A549 (cell line): ENCODE data around the gene TIMMDC1. TPM values are rescaled to one million over a fixed set of nuclear protein-coding genes. Genes with fewer than 3 reads are reported as not detected.

Experiments
- ATAC-seq, 2 experiments: fragments of 200-7000 bp in 1 of 2; fragments of >200 bp in 1 of 2; cut with Nextera tagmentation in 1 of 2; cut with Tn5 transposase in 1 of 2; 3 replicates each; pipeline versions ENCODE4 v1.8.0 to v1.9.1; 2018 to 2020; ENCODE audit warnings: mild to moderate bottlenecking in 1 of 2, moderate library complexity in 1 of 2
- CTCF ChIA-PET: fragments of 300-600 bp; sonication (Branson Sonifier 250); formaldehyde crosslinking; extraction: SDS; loops from one replicate; lab custom pipeline; 2021; ENCODE audit warnings: antibody characterized with exemption, inconsistent platforms; lab: Yijun Ruan, JAX
- POLR2A ChIA-PET: fragments of 350-600 bp; formaldehyde crosslinking; extraction: SDS; loops from one replicate; lab custom pipeline; 2021; ENCODE audit warnings: antibody characterized with exemption, inconsistent platforms; lab: Yijun Ruan, JAX
- DNase-seq, 2 experiments: peaks; one replicate each; pipeline versions ENCODE4 v3.0.0 to v3.0.0-alpha.2; 2011 to 2016; ENCODE audit warnings: low read depth in 1 of 2, low spot score in 1 of 2
- FAIRE-seq: peaks from 2 replicates; lab custom pipeline; 2011; peaks lifted over from hg19 to GRCh38; lab: Jason Lieb, UNC
- H3K27ac ChIP-seq, 2 experiments: fragments of >200 bp; sonication (Bioruptor Twin); formaldehyde crosslinking; 3 replicates each; pipeline ENCODE4 v1.5.1; 2016 to 2017
- H3K4me1 ChIP-seq: fragments of >200 bp; sonication (Bioruptor Twin); formaldehyde crosslinking; 3 replicates; pipeline ENCODE4 v1.6.1; 2016
- H3K4me2 ChIP-seq: fragments of >200 bp; sonication (Bioruptor Twin); formaldehyde crosslinking; 3 replicates; pipeline ENCODE4 v1.6.1; 2016
- H3K4me3 ChIP-seq: fragments of >200 bp; sonication (Bioruptor Twin); formaldehyde crosslinking; 3 replicates; pipeline ENCODE4 v1.5.1; 2016
- H3K9me3 ChIP-seq: fragments of >200 bp; sonication (Bioruptor Twin); formaldehyde crosslinking; 3 replicates; pipeline ENCODE4 v1.6.1; 2016
- ATOH8 ChIP-seq: fragments of 250-450 bp; sonication (Bioruptor Pico); IDR thresholded peaks from 2 replicates; pipeline ENCODE4 v1.5.0; 2020; ENCODE audit warnings: low read depth, mild to moderate bottlenecking, moderate library complexity
- BHLHE40 ChIP-seq: IDR thresholded peaks from 2 replicates; pipeline ENCODE4 v1.6.1; 2012; ENCODE audit warnings: low read depth, low read length, inconsistent platforms
- CBX2 ChIP-seq: fragments of 200-600 bp; sonication (generic); IDR thresholded peaks from 2 replicates; pipeline ENCODE4 v1.6.1; 2016; ENCODE audit warnings: low read depth, mild to moderate bottlenecking, borderline replicate concordance
- CBX8 ChIP-seq: fragments of 200-600 bp; sonication (generic); IDR thresholded peaks from 2 replicates; pipeline ENCODE4 v1.6.1; 2016
- CHD4 ChIP-seq: fragments of 200-600 bp; sonication (generic); IDR thresholded peaks from 2 replicates; pipeline ENCODE4 v1.6.1; 2016; ENCODE audit warnings: antibody characterized with exemption, mild to moderate bottlenecking, borderline replicate concordance
- CTCF ChIP-seq: fragments of >200 bp; sonication (Bioruptor Twin); formaldehyde crosslinking; IDR thresholded peaks from 3 replicates; pipeline ENCODE4 v1.5.1; 2016
- EHMT2 ChIP-seq: fragments of 200-600 bp; sonication (generic); IDR thresholded peaks from 2 replicates; pipeline ENCODE4 v1.6.1; 2016; ENCODE audit warnings: antibody characterized with exemption, low read depth, mild to moderate bottlenecking, moderate library complexity
- FOSB ChIP-seq: fragments of 250-450 bp; sonication (Bioruptor Pico); IDR thresholded peaks from 2 replicates; pipeline ENCODE4 v1.5.0; 2020; ENCODE audit warnings: mild to moderate bottlenecking, moderate library complexity
- FOXS1 ChIP-seq: fragments of 250-450 bp; sonication (Bioruptor Pico); IDR thresholded peaks from 2 replicates; pipeline ENCODE4 v1.5.0; 2020; ENCODE audit warnings: mild to moderate bottlenecking, moderate library complexity
- GATA3 ChIP-seq: IDR thresholded peaks from 2 replicates; pipeline ENCODE4 v1.6.1; 2012; ENCODE audit warnings: borderline replicate concordance
- HDAC2 ChIP-seq: fragments of 200-600 bp; sonication (generic); IDR thresholded peaks from 2 replicates; pipeline ENCODE4 v1.6.1; 2016
- HMGXB4 ChIP-seq: fragments of 250-450 bp; sonication (Bioruptor Pico); IDR thresholded peaks from 2 replicates; pipeline ENCODE4 v1.5.0; 2021; ENCODE audit warnings: mild to moderate bottlenecking, moderate library complexity, borderline replicate concordance
- HOXB13 ChIP-seq: fragments of 250-450 bp; sonication (Bioruptor Pico); IDR thresholded peaks from 2 replicates; pipeline ENCODE4 v1.5.0; 2020; ENCODE audit warnings: low read depth, mild to moderate bottlenecking, moderate library complexity
- HOXB5 ChIP-seq: fragments of 250-450 bp; sonication (Bioruptor Pico); IDR thresholded peaks from 2 replicates; pipeline ENCODE4 v1.5.0; 2020; ENCODE audit warnings: mild to moderate bottlenecking, moderate library complexity
- JUN ChIP-seq, 2 experiments: fragments of >200 bp; sonication (Bioruptor Twin); formaldehyde crosslinking; IDR thresholded peaks; 2 replicates in 1 of 2; 3 replicates in 1 of 2; pipeline ENCODE4 v1.6.1; 2016 to 2017
- JUNB ChIP-seq: fragments of >200 bp; sonication (Bioruptor Twin); formaldehyde crosslinking; IDR thresholded peaks from 2 replicates; pipeline ENCODE4 v1.6.1; 2016
- MAZ ChIP-seq: fragments of 150-350 bp; IDR thresholded peaks from 2 replicates; pipeline ENCODE4 v1.6.1; 2014; ENCODE audit warnings: antibody characterized with exemption, low read depth, low read length, borderline replicate concordance
- NPAS2 ChIP-seq: fragments of 250-450 bp; sonication (Bioruptor Pico); IDR thresholded peaks from 2 replicates; pipeline ENCODE4 v1.8.0; 2022; ENCODE audit warnings: mild to moderate bottlenecking, moderate library complexity, borderline replicate concordance
- NR3C1 ChIP-seq: fragments of >200 bp; sonication (Bioruptor Twin); formaldehyde crosslinking; IDR thresholded peaks from 3 replicates; pipeline ENCODE4 v1.6.1; 2017
- PHF8 ChIP-seq: fragments of 200-600 bp; sonication (generic); IDR thresholded peaks from 2 replicates; pipeline ENCODE4 v1.6.1; 2016; ENCODE audit warnings: low read depth, mild to moderate bottlenecking, antibody characterized with exemption, moderate library complexity, borderline replicate concordance
- POLR2A ChIP-seq: IDR thresholded peaks from 2 replicates; pipeline ENCODE4 v1.6.1; 2012; ENCODE audit warnings: mild to moderate bottlenecking, low read length
- RAD21 ChIP-seq, 2 experiments: fragments of >200 bp in 1 of 2; sonication (Bioruptor Twin) in 1 of 2; formaldehyde crosslinking in 1 of 2; IDR thresholded peaks in 1 of 2; conservative IDR thresholded peaks in 1 of 2; 2 replicates in 1 of 2; 3 replicates in 1 of 2; pipeline ENCODE4 v1.6.1; 2012 to 2018; ENCODE audit warnings: inconsistent platforms in 1 of 2
- RCOR1 ChIP-seq: fragments of 150-350 bp; IDR thresholded peaks from 2 replicates; pipeline ENCODE4 v1.6.1; 2014; ENCODE audit warnings: antibody characterized with exemption, low read length, low read depth
- SREBF2 ChIP-seq: fragments of 450-650 bp; IDR thresholded peaks from 2 replicates; pipeline ENCODE4 v1.6.1; 2014; ENCODE audit warnings: mild to moderate bottlenecking, moderate library complexity
- TP53 ChIP-seq: fragments of 250-450 bp; sonication (Bioruptor Pico); IDR thresholded peaks from 2 replicates; pipeline ENCODE4 v1.5.0; 2021; ENCODE audit warnings: mild to moderate bottlenecking, moderate library complexity
- ZC3H11A ChIP-seq: fragments of 450-650 bp; IDR thresholded peaks from 2 replicates; pipeline ENCODE4 v1.6.1; 2014; ENCODE audit warnings: antibody characterized with exemption, mild to moderate bottlenecking
- ZFP36 ChIP-seq: fragments of 450-650 bp; IDR thresholded peaks from 2 replicates; pipeline ENCODE4 v1.6.1; 2014; ENCODE audit warnings: borderline replicate concordance; ENCODE audit not compliant: partially characterized antibody
- ZNF302 ChIP-seq: fragments of 250-450 bp; sonication (Bioruptor Pico); IDR thresholded peaks from 2 replicates; pipeline ENCODE4 v1.9.0; 2021; ENCODE audit warnings: inconsistent platforms, mild to moderate bottlenecking, moderate library complexity
- ZSCAN20 ChIP-seq: fragments of 250-450 bp; sonication (Bioruptor Pico); IDR thresholded peaks from 2 replicates; pipeline ENCODE4 v1.8.0; 2022; ENCODE audit warnings: mild to moderate bottlenecking, moderate library complexity
- WGBS: methylation state at CpG from one replicate; pipeline ENCODE4 v1.1.6; 2017; ENCODE audit errors: missing lambda C conversion rate; 5-methylcytosine and 5-hydroxymethylcytosine counted together
- polyA plus RNA-seq, 4 experiments: library from polyadenylated mRNA; depleted of rRNA in 3 of 4; stranded (reverse); fragments of >200 nt; fragmentation: RNase III in 1 of 4; extraction: RNeasy Plus Mini Kit Qiagen cat#74134 plus additional on column Dnase treatment in 1 of 4; gene quantifications; 2 replicates in 3 of 4; 3 replicates in 1 of 4; pipeline ENCODE4 v1.2.3, GENCODE V29; 2011 to 2017
- TF ChIP-seq, protein P1 (sequence below): fragments of 450-650 bp; IDR thresholded peaks from 2 replicates; pipeline ENCODE4 v1.6.1; 2014; ENCODE audit warnings: antibody characterized with exemption

TIMMDC1 gene
- polyA plus RNA-seq, 2 of the 4 experiments (the other 2 are of a cell fraction), result 90.1 to 135 TPM

DNA sequence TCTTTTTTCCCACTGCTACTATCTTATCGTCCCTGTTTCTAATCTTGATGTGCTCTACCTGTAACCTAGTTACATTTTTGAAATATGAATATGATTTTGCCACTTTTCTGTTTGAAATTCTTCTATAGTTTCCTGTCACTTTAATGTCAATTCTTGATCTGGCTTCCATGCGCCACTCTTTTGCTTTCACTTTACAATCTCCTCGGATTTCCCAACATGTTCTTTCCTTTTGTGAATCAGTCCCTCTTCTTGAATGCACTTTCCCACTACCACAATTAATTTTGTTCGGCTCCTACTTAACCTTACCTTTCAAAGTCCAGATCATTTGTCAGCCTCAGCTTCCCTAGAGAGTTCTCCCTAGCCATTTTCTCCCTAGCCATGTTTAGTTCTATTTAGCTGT lies 8.3 kb downstream of the TIMMDC1 start (continued):
- TF ChIP-seq CTCF, result no peak
- TF ChIP-seq GATA3, result no peak
- no peak for TF ChIP-seq RCOR1
- TF ChIP-seq HDAC2, result no peak
- no peak for TF ChIP-seq NR3C1

- POLR2A ChIA-PET, result interaction anchor here (0.6 to 1.0 kb wide), 2 partner anchors 9 to 36 kb away, joined by 3 read pairs; partner anchors contain the start of gene TIMMDC1
- no peaks in the 10 kb centered on the region for H3K9me3 ChIP-seq
- WGBS, result 97% methylated on average over 2 of the region's 2 CpGs
- CTCF ChIA-PET, result no interaction called here
- DNase-seq (no peak), ATAC-seq (no peak), FAIRE-seq (no peak)
- no peak overlapping the region for H3K27ac ChIP-seq
- TF ChIP-seq EHMT2, result no peak
- no peaks in the 10 kb centered on the region for H3K4me1 ChIP-seq
- no peak overlapping the region for H3K4me2 ChIP-seq
- no peak overlapping the region for H3K4me3 ChIP-seq
Measured at GRCh38 chr3:119507404-119507803, 9.1 kb downstream of the TIMMDC1 start.

DNA sequence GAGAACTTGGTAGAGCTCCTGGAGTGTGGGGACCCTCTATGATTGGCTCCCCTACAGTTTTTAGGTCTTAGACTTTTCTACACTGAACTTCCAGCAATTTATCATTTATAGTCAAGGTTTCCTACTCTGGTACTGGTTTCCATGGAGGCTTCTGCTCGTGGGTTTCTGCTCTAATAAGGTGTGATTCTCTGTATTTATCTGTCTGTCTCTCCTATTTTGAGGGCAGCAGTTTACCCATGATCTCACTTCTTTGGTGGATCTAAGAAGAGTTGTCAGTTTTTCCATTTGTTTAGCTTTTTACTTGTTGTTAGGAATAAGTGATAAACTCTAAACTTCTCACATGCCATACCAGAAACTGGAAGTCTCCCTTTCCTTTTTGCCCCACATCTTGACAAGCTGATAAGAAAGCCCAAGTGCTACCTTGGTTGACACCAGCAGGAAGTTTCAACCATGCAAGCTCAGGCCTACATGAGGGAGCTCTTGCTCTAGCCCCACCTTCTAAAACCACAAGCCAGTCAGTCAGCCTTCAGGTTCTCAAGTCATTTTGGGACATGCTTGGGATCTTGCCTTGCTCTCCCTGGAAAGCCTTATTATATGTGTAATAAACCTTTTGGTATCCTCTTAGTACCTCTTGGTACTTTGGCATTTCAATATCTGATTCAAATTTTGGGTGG lies 10.0 kb downstream of the TIMMDC1 start:
- no peak overlapping the region for H3K27ac ChIP-seq
- ChIA-PET POLR2A (interaction anchor here (0.7 kb wide), 1 partner anchor 10 kb away, joined by 4 read pairs; the partner anchor contains the start of gene TIMMDC1), CTCF (no interaction called here)
- no peak for ATAC-seq
- TF ChIP-seq ZC3H11A, result no peak
- TF ChIP-seq HDAC2, result no peak
- no peak for TF ChIP-seq PHF8
- no peak for TF ChIP-seq FOSB (CRISPR knock-in tag)
- TF ChIP-seq TP53 (CRISPR knock-in tag), result no peak
- no peak for TF ChIP-seq CBX8
- no peak for TF ChIP-seq POLR2A
- no peak for TF ChIP-seq RCOR1
- no peak for TF ChIP-seq JUN (IDR thresholded peaks at IDR 0.05)
- TF ChIP-seq ZNF302, result no peak
- TF ChIP-seq CHD4, result no peak
- no peak for TF ChIP-seq JUNB
- no peak for TF ChIP-seq BHLHE40
- no peak for TF ChIP-seq HOXB13
- TF ChIP-seq, protein P1, sequence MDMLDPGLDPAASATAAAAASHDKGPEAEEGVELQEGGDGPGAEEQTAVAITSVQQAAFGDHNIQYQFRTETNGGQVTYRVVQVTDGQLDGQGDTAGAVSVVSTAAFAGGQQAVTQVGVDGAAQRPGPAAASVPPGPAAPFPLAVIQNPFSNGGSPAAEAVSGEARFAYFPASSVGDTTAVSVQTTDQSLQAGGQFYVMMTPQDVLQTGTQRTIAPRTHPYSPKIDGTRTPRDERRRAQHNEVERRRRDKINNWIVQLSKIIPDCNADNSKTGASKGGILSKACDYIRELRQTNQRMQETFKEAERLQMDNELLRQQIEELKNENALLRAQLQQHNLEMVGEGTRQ, result no peak
- no peak for TF ChIP-seq HOXB5 (CRISPR knock-in tag)
- TF ChIP-seq FOXS1, result no peak
- DNase-seq, result no peak
- H3K4me1 ChIP-seq, result no peaks in the 10 kb centered on the region
- H3K9me3 ChIP-seq, result no peaks in the 10 kb centered on the region
- no peak for FAIRE-seq
- H3K4me3 ChIP-seq, result no peak overlapping the region
- 85% methylated on average over 1 of the region's 1 CpG for WGBS
- no peak overlapping the region for H3K4me2 ChIP-seq

DNA sequence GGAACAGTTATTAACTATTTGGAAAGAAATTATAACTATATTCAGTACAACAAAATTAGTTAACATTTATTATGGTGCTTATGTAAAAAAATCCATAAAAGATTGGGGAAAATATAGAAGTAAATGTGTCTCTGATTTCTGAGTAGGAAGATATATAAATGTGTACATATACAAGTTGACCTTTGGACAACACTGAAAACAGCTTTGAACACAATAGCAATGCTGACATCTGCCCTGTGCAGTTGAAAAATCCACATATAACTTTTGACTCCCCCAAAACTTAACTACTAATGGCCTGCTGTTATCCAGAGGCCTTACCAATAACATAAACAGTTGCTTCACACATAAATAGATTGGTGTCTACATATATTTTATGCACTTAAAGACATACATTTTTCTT lies 12.3 kb downstream of the TIMMDC1 start:
- Histone ChIP-seq H3K9me3 (no peaks in the 10 kb centered on the region), H3K27ac (no peak overlapping the region), H3K4me2 (no peak overlapping the region), H3K4me1 (no peaks in the 10 kb centered on the region), H3K4me3 (no peak overlapping the region)
- FAIRE-seq (no peak), ATAC-seq (no peak), DNase-seq (no peak)
- POLR2A ChIA-PET, result no interaction called here
- CTCF ChIA-PET, result no interaction called here
- no peak for TF ChIP-seq MAZ
- no peak for TF ChIP-seq RAD21 (conservative IDR thresholded peaks at IDR 0.05 in 1 of 2, IDR thresholded peaks at IDR 0.05 in 1 of 2)
- TF ChIP-seq SREBF2, result no peak
- no peak for TF ChIP-seq NPAS2 (CRISPR knock-in tag)
- no peak for TF ChIP-seq ATOH8 (CRISPR knock-in tag)
- TF ChIP-seq CBX8, result no peak
- TF ChIP-seq ZFP36, result no peak
- TF ChIP-seq HMGXB4 (CRISPR knock-in tag), result no peak
- no peak for TF ChIP-seq ZSCAN20 (CRISPR knock-in tag)
- no peak for TF ChIP-seq CBX2
